Measurements from ENCODE around the gene SPRED1. TPM values are rescaled to one million over a fixed set of nuclear protein-coding genes. Genes with fewer than 3 reads are reported as not detected.

The SPRED1 gene
- total and polyA plus RNA-seq, 2 of the 13 experiments (the other 11 are each of a cell fraction or from before 2014, with no cell fraction given), result 3.8 to 9.6 TPM

- TF ChIP-seq SMAD1 (CRISPR knock-in tag; IDR thresholded peaks at IDR 0.05; ENCODE audit: borderline replicate concordance, low read depth) (no peak), TERF1 (CRISPR knock-in tag; IDR thresholded peaks at IDR 0.05) (no peak), ZBTB7A (CRISPR knock-in tag; IDR thresholded peaks at IDR 0.05) (no peak), HIC2 (CRISPR knock-in tag; IDR thresholded peaks at IDR 0.05; ENCODE audit: low read depth) (no peak), NCOA2 (CRISPR knock-in tag; IDR thresholded peaks at IDR 0.05) (no peak)
Observed at GRCh38 chr15:38401106-38401505, 148.5 kb downstream of the SPRED1 start (continued).

GRCh38 chr15:38401701-38402100, 149.1 kb downstream of the SPRED1 start:
- no peaks in the 10 kb centered on the region; a peak in 1 of 5 replicates for H3K27me3 ChIP-seq (ENCODE audit: control insufficient read depth in 1 of 2, insufficient read depth in 2 of 2, low read length in 2 of 2)
- no TSS peak for BruUV-seq (replicated peaks)
- no peak overlapping the region for H3K4me3 ChIP-seq (replicated peaks in 1 of 3; ENCODE audit: insufficient read depth in 1 of 3, low read depth in 2 of 3, low read length in 3 of 3)
- 37% methylated on average over 5 of the region's 5 CpGs for WGBS (ENCODE audit: low lambda C conversion rate)
- intact Hi-C loops (cut with micrococcal nuclease; ENCODE audit: unreplicated experiment) (no loop called here), in situ Hi-C loops (cut with HindIII; ENCODE audit: extremely low pct_ligation_motif_present, low pct_unique_long_range_greater_than_20kb) (no loop called here)
- CTCF ChIA-PET (ENCODE audit: low intra/inter-chr PET ratio, low total read pairs), result no interaction called here
- no peak for TF ChIP-seq ZKSCAN8 (CRISPR knock-in tag; IDR thresholded peaks at IDR 0.05; ENCODE audit: borderline replicate concordance)
- TF ChIP-seq ZNF782 (CRISPR knock-in tag; IDR thresholded peaks at IDR 0.05; ENCODE audit: borderline replicate concordance), result no peak
- H3K9me3 ChIP-seq (ENCODE audit: low read length), result no peaks in the 10 kb centered on the region
- POLR2A ChIA-PET, result no interaction called here
- ATAC-seq, result no peak
- no peak overlapping the region for H3K9ac ChIP-seq (ENCODE audit: insufficient read depth, low read depth, low read length)
- no peak overlapping the region for H3K4me2 ChIP-seq (ENCODE audit: low read depth, low read length)
- no peaks in the 10 kb centered on the region for H4K20me1 ChIP-seq (ENCODE audit: insufficient read depth, low read length)
- FAIRE-seq, result no peak
- no peaks in the 10 kb centered on the region for H3K79me2 ChIP-seq (ENCODE audit: insufficient read depth, low read length)
- no peaks in the 10 kb centered on the region for H3K36me3 ChIP-seq (replicated peaks in 1 of 2; ENCODE audit: control insufficient read depth in 1 of 2, insufficient read depth in 2 of 2, low read length in 2 of 2)
- no peak overlapping the region for H2AFZ ChIP-seq (ENCODE audit: low read length)
- no peak for DNase-seq (ENCODE audit: low spot score)
- H3K27ac ChIP-seq (ENCODE audit: extremely low read length, insufficient read depth, low read length), result no peak overlapping the region
- no peaks in the 10 kb centered on the region for H3K4me1 ChIP-seq (ENCODE audit: insufficient read depth, low read length)

Measured in HepG2 (cell line).